CD4-positive, alpha-beta T cell (primary cell): ENCODE measurements around the gene DND1. TPM values are rescaled to one million over a fixed set of nuclear protein-coding genes. Genes with fewer than 3 reads are reported as not detected.
"Not testable (repeated sequence)": the region's sequence is repeated elsewhere in the genome, so short reads cannot be mapped to it uniquely, and the experiment has no call there.

Experiments used
- ATAC-seq: fragments of 200-7000 bp; cut with Tn5 transposase; one replicate; pipeline ENCODE4 v1.10.0; 2022; ENCODE audit warnings: mild to moderate bottlenecking; ENCODE audit not compliant: poor library complexity
- CTCF ChIA-PET: fragments of 350-600 bp; sonication (Branson Sonifier 250); formaldehyde crosslinking; loops from one replicate; lab custom pipeline; 2021; ENCODE audit warnings: antibody characterized with exemption, inconsistent platforms; lab: Charles Lee
- POLR2A ChIA-PET: fragments of 350-600 bp; sonication (Branson Sonifier 250); formaldehyde crosslinking; loops from one replicate; lab custom pipeline; 2021; ENCODE audit warnings: antibody characterized with exemption, inconsistent platforms; lab: Charles Lee
- DNase-seq, 14 experiments: peaks; one replicate each; pipeline ENCODE4 v3.0.0-alpha.2; 2013 to 2020; ENCODE audit warnings: mixed read lengths in 2 of 14
- H3K27ac ChIP-seq, 2 donors: one replicate each; pipeline versions ENCODE4 v1.5.1 to v1.7.0; 2013; ENCODE audit warnings: low read length in 2 of 2, low read depth in 1 of 2, mild to moderate bottlenecking in 1 of 2
- H3K27me3 ChIP-seq, 2 experiments: 1 replicate in 1 of 2; 2 replicates in 1 of 2; pipeline versions ENCODE4 v1.6.1 to v1.7.0; 2013; ENCODE audit warnings: low read length in 2 of 2, control low read depth in 1 of 2, mild to moderate bottlenecking in 1 of 2, moderate library complexity in 1 of 2; ENCODE audit not compliant: insufficient read depth in 2 of 2, control insufficient read depth in 1 of 2
- H3K36me3 ChIP-seq: one replicate; pipeline ENCODE4 v1.6.1; 2013; ENCODE audit warnings: low read length, control low read depth; ENCODE audit not compliant: insufficient read depth
- H3K4me1 ChIP-seq: one replicate; pipeline ENCODE4 v1.6.1; 2013; ENCODE audit warnings: low read length, control low read depth; ENCODE audit not compliant: insufficient read depth
- H3K4me3 ChIP-seq: one replicate; pipeline ENCODE4 v1.5.1; 2013; ENCODE audit warnings: mild to moderate bottlenecking, low read length, moderate library complexity
- H3K9me3 ChIP-seq, 2 experiments: 1 replicate in 1 of 2; 2 replicates in 1 of 2; pipeline versions ENCODE4 v1.6.1 to v1.7.0; 2013; ENCODE audit warnings: low read length in 2 of 2, mild to moderate bottlenecking in 2 of 2, control low read depth in 1 of 2, moderate library complexity in 1 of 2; ENCODE audit not compliant: control insufficient read depth in 1 of 2, insufficient read depth in 1 of 2
- H3K27ac Mint-ChIP-seq: one replicate; pipeline ENCODE4 v1.8.0; 2020; ENCODE audit warnings: mixed read lengths
- H3K27me3 Mint-ChIP-seq: one replicate; pipeline ENCODE4 v1.8.0; 2021; ENCODE audit warnings: mixed read lengths
- H3K36me3 Mint-ChIP-seq: one replicate; pipeline ENCODE4 v1.8.0; 2021; ENCODE audit warnings: low read depth, mixed read lengths
- H3K4me1 Mint-ChIP-seq: one replicate; pipeline ENCODE4 v1.8.0; 2021; ENCODE audit warnings: low read depth, mixed read lengths
- H3K4me3 Mint-ChIP-seq: one replicate; pipeline ENCODE4 v1.8.0; 2020; ENCODE audit warnings: mild to moderate bottlenecking, mixed read lengths
- H3K9me3 Mint-ChIP-seq: one replicate; pipeline ENCODE4 v1.8.0; 2020; ENCODE audit warnings: mixed read lengths
- intact Hi-C, 2 experiments: fragments of 100-400 bp; cut with DNase I in 1 of 2; cut with micrococcal nuclease in 1 of 2; formaldehyde crosslinking; loops; one replicate each; pipeline versions ENCODE4 v1.15.1 to v1.9.0; 2023 to 2025; cut with DNase I, micrococcal nuclease
- polyA plus RNA-seq, 2 donors: library from polyadenylated mRNA; unstranded; fragments of 120-200 nt; gene quantifications; one replicate each; pipeline ENCODE4 v1.2.1, GENCODE V29; 2013
- total RNA-seq, 174 experiments: library from RNA in 2 of 174; stranded (reverse) in 2 of 174; gene quantifications; one replicate each; pipeline ENCODE4 v1.2.3 and lab custom pipeline; 2021 to 2026
- TF ChIP-seq, protein P1 (sequence below): fragments of 200-600 bp; IDR thresholded peaks from one replicate; pipeline ENCODE4 v1.8.0; 2022; ENCODE audit warnings: antibody characterized with exemption, mild to moderate bottlenecking

Gene DND1
- total RNA-seq = 1 to 10 TPM; 1.9 to 2.1 TPM
- 0.63 TPM for polyA plus RNA-seq (2013, experiment 1 of 2)
- 0.46 TPM for polyA plus RNA-seq (2013, experiment 2 of 2)
- 0.39 to 4.9 (median 2.3) reads per million in 172 experiments for total RNA-seq (lab: John Stamatoyannopoulos, UW)

DNA sequence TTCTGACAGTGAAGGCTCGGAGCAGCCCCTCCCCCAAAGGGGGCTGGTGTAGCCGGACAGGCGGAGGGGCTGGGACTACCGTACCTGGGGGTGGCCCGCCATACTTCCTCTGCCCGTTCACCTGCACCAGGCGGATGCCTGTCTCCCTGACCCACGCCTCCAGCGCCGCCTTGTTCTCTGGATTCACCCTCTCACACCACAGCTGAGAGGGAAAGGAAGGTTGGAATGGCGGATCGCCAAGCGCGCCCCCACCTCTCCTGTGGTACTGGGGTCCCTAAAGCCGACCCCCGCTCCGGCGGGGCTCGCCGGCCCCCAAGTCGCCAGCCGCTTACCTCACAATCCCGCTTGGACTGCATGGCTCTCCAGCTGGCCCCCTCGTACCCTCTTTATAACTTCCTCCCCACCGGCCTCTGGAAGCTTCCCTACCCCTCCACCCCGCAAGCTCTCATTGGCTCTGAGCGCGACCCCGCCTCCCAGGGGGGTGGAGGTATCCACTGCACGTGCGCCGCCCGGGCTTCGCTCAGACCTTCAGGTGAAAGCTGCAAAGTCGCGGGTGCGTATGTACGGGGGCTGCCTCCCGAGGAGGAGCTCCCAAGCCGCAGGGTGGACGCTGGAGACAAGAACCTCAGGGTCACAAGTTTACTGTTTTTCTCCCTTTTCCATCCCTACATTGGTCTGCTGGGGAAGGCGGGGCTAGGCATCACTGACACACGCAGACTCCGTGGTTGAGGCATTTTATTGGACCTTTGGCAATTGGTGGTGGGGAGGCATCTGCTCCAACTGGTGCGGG is at the start of gene DND1:
Gene DND1, minus strand, starts transcription at position 390 of the 790 bp plus-strand sequence. Its CDS starts 34 bp downstream, at position 356.
- ATAC-seq (no peak), DNase-seq (no peak)
- Histone ChIP-seq H3K9me3 (no peaks in the 10 kb centered on the region), H3K4me3 (no peak within 1 kb of the TSS), H3K4me1 (no peaks in the 10 kb centered on the region), H3K36me3 (peaks cover 82% of the 10 kb centered on the region), H3K27ac (no peak within 1 kb of the TSS), H3K27me3 (no peaks in the 10 kb centered on the region)
- Mint-ChIP-seq H3K27me3 (no peaks in the 10 kb centered on the region), H3K36me3 (peaks cover 83% of the 10 kb centered on the region), H3K4me1 (no peaks in the 10 kb centered on the region), H3K9me3 (no peaks in the 10 kb centered on the region), H3K27ac (peak within 1 kb of the TSS; percentile 31), H3K4me3 (no peak within 1 kb of the TSS)
- intact Hi-C loops = no loop called here
- ChIA-PET CTCF (no interaction called here), POLR2A (interaction anchor here (1.0 to 1.9 kb wide), 4 partner anchors 10 to 143 kb away, joined by 3 to 6 read pairs (median 4); partner anchors contain the start of genes IK, NDUFA2 and ZMAT2)
- TF ChIP-seq, protein P1, sequence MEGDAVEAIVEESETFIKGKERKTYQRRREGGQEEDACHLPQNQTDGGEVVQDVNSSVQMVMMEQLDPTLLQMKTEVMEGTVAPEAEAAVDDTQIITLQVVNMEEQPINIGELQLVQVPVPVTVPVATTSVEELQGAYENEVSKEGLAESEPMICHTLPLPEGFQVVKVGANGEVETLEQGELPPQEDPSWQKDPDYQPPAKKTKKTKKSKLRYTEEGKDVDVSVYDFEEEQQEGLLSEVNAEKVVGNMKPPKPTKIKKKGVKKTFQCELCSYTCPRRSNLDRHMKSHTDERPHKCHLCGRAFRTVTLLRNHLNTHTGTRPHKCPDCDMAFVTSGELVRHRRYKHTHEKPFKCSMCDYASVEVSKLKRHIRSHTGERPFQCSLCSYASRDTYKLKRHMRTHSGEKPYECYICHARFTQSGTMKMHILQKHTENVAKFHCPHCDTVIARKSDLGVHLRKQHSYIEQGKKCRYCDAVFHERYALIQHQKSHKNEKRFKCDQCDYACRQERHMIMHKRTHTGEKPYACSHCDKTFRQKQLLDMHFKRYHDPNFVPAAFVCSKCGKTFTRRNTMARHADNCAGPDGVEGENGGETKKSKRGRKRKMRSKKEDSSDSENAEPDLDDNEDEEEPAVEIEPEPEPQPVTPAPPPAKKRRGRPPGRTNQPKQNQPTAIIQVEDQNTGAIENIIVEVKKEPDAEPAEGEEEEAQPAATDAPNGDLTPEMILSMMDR = no peak

DNA sequence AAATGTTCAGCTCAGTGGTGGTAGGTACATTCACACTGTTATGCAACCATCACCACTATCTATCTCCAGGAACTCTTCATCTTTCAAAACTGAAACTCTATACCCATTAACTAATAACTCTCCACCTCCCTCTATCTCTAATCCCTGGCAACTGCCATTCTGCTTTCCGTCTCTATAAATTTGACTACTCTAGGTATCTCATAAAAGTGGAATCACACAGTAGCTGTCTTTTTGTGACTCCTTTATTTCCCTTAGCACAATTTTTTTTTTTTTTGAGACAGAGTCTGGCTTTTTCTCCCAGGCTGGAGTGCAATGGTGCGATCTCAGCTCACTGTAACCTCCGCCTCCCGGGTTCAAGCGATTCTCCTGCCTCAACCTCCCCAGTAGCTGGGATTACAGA is 48.0 kb upstream of the DND1 start:
- POLR2A ChIA-PET, H3K36me3 ChIP-seq, ATAC-seq, H3K27me3 ChIP-seq, H3K4me1 Mint-ChIP-seq, H3K27ac Mint-ChIP-seq, H3K27ac ChIP-seq, H3K4me3 ChIP-seq, H3K9me3 Mint-ChIP-seq, H3K4me1 ChIP-seq, H3K36me3 Mint-ChIP-seq, DNase-seq, H3K9me3 ChIP-seq, H3K4me3 Mint-ChIP-seq: not testable (repeated sequence)
- intact Hi-C loops = loop anchor here in 1 of 2 experiments (2.0 to 10.0 kb wide), 2 partner anchors 247 to 349 kb away; no protein-coding TSS in a partner anchor
- CTCF ChIA-PET = interaction anchor here (1.3 to 2.0 kb wide), 3 partner anchors 10 to 358 kb away, joined by 3 to 7 read pairs (median 4); partner anchors contain the start of gene EIF4EBP3
- H3K27me3 Mint-ChIP-seq = peaks cover 36% of the 10 kb centered on the region

DNA sequence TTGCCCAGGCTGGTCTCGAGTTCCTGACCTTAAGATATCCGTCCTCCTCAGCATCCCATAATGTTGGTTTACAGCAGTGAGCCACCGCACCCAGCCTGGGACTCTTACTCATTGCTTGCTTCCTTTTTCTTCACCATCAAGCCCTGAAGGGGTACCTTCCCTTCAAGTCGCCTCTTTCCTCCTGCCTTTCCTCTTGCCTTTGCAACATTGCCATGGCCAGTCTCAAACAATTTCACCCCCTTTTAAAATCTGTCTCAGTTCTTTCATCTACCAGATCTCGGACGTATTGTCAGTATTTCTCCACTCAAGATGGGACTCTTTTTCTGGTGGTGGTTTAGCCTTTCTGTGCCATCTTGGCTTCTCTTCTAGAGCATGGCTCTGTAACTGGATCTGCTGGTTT is 47.4 kb upstream of the DND1 start:
- CTCF ChIA-PET = interaction anchor here (0.9 to 2.0 kb wide), 8 partner anchors 9 to 476 kb away, joined by 3 to 13 read pairs (median 6); partner anchors contain the start of genes EIF4EBP3, HBEGF and IK
- POLR2A ChIA-PET = interaction anchor here (0.8 kb wide), 1 partner anchor 73 kb away, joined by 3 read pairs; the partner anchor contains the start of genes IK and NDUFA2
- H3K27me3 Mint-ChIP-seq = peaks cover 29% of the 10 kb centered on the region
- not testable (repeated sequence) for H3K4me1 ChIP-seq, H3K36me3 Mint-ChIP-seq, DNase-seq, H3K36me3 ChIP-seq, ATAC-seq, H3K4me1 Mint-ChIP-seq, H3K9me3 ChIP-seq, H3K27ac Mint-ChIP-seq, H3K4me3 Mint-ChIP-seq, H3K27me3 ChIP-seq, H3K9me3 Mint-ChIP-seq, H3K4me3 ChIP-seq, H3K27ac ChIP-seq
- intact Hi-C loops = loop anchor here (1.0 to 10.0 kb wide), 5 partner anchors 56 to 476 kb away; partner anchors contain the start of gene WDR55 (in 1 of the 2)

DNA sequence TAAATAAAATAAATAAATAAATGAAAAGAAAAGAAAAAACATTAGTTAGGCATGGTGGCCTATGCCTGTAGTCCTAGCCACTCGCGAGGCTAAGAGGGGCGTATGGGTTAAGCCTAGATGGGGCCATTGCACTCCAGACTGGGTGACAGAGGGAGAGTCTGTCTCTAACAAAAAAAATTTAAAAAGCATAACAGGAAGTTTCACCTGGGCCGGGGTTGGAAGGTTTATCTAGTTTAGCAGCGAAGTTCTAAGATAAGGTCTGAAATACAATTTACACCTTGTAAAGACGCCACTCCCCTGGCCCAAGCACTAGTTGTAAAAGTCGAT is 44.9 kb upstream of the DND1 start:
- ATAC-seq (no peak), DNase-seq (no peak)
- no peaks in the 10 kb centered on the region for H3K36me3 ChIP-seq
- intact Hi-C loops = loop anchor here in 1 of 2 experiments (5.0 kb wide), 1 partner anchor 476 kb away; no protein-coding TSS in a partner anchor
- Mint-ChIP-seq H3K4me3 (no peak overlapping the region), H3K4me1 (peaks cover 1% of the 10 kb centered on the region), H3K27me3 (peaks cover 13% of the 10 kb centered on the region), H3K36me3 (no peaks in the 10 kb centered on the region), H3K9me3 (no peaks in the 10 kb centered on the region), H3K27ac (no peak overlapping the region)
- H3K27ac ChIP-seq = no peak overlapping the region
- no peak overlapping the region for H3K4me3 ChIP-seq
- TF ChIP-seq, protein P1 = no peak
- H3K4me1 ChIP-seq = no peaks in the 10 kb centered on the region
- peaks cover 0 to 6% of the 10 kb centered on the region in 2 experiments for H3K27me3 ChIP-seq
- no peaks in the 10 kb centered on the region for H3K9me3 ChIP-seq
- ChIA-PET CTCF (no interaction called here), POLR2A (no interaction called here)

DNA sequence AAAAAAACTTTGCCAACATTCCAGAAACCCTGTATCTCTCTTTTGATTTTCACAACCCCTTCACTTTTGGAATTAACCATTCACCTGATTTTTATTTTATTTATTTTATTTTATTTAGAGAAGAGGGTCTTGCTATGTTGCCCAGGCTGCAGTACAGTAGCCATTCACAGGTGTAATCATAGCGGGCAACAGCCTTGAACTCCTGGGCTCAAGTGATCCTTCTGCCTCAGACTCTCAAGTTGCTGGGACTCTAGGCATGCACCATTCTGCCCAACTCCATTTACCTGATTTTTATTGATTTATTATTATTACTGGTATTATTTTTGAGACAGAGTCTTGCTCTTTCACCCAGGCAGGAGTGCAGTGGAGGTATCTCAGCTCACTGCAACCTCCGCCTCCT is 42.9 kb upstream of the DND1 start:
- H3K9me3 Mint-ChIP-seq, POLR2A ChIA-PET, H3K4me3 Mint-ChIP-seq, H3K9me3 ChIP-seq, H3K36me3 ChIP-seq, H3K4me1 ChIP-seq, H3K27ac Mint-ChIP-seq, H3K27ac ChIP-seq, DNase-seq, H3K4me3 ChIP-seq, CTCF ChIA-PET, H3K27me3 ChIP-seq, ATAC-seq, H3K27me3 Mint-ChIP-seq, H3K36me3 Mint-ChIP-seq: not testable (repeated sequence)
- peaks cover 14% of the 10 kb centered on the region for H3K4me1 Mint-ChIP-seq
- intact Hi-C loops = loop anchor here in 1 of 2 experiments (5.0 kb wide), 1 partner anchor 474 kb away; no protein-coding TSS in a partner anchor
